NCI-H1092 treated with DMSO at 0.1 percent for 48 hours (cell line): ENCODE results near the gene SRXN1.

ENCODE experiments used
- DNase-seq: peaks from one replicate; lab custom pipeline; 2025; lab: John Stamatoyannopoulos, UW

Gene SRXN1

GRCh38 chr20:635893-636338 lies 17.1 kb downstream of the SRXN1 start:
- no peak for DNase-seq

- DNase-seq = no peak
These were observed 17.7 kb downstream of the SRXN1 start for GRCh38 chr20:635028-635892.

- no peak for DNase-seq
These were observed 18.7 kb downstream of the SRXN1 start for GRCh38 chr20:634148-634925.

- DNase-seq = no peak
These were observed 21.9 kb downstream of the SRXN1 start for GRCh38 chr20:631101-631500.

- no peak for DNase-seq
These were observed 26.4 kb downstream of the SRXN1 start for GRCh38 chr20:626579-626978.

- no peak for DNase-seq
These were observed 27.6 kb downstream of the SRXN1 start for GRCh38 chr20:625360-625932.

GRCh38 chr20:623704-624103 lies 29.3 kb downstream of the SRXN1 start:
- DNase-seq = no peak

GRCh38 chr20:623021-623420 lies 30.0 kb downstream of the SRXN1 start:
- no peak for DNase-seq

GRCh38 chr20:622161-622560 lies 30.8 kb downstream of the SRXN1 start:
- DNase-seq = no peak

GRCh38 chr20:621125-621756 lies 31.8 kb downstream of the SRXN1 start:
- no peak for DNase-seq

- no peak for DNase-seq
These were observed 32.8 kb downstream of the SRXN1 start for GRCh38 chr20:620246-620645.

- no peak for DNase-seq
These were observed 34.0 kb downstream of the SRXN1 start for GRCh38 chr20:618980-619379.

GRCh38 chr20:617934-618690 lies 34.9 kb downstream of the SRXN1 start:
- no peak for DNase-seq

- no peak for DNase-seq
These were observed 37.5 kb downstream of the SRXN1 start for GRCh38 chr20:615514-615913.

- no peak for DNase-seq
These were observed 41.2 kb downstream of the SRXN1 start for GRCh38 chr20:611843-612185.

GRCh38 chr20:611047-611842 lies 41.8 kb downstream of the SRXN1 start:
- no peak for DNase-seq

GRCh38 chr20:610130-611046 lies 42.6 kb downstream of the SRXN1 start, which contains the start of gene TCF15:
TSS of gene TCF15 (minus strand) at chr20:610309. CDS start at chr20:610237, 72 bp downstream.
- no peak for DNase-seq

- DNase-seq = no peak
These were observed 43.5 kb downstream of the SRXN1 start for GRCh38 chr20:609371-609964.

GRCh38 chr20:608970-609369 lies 44.0 kb downstream of the SRXN1 start:
- no peak for DNase-seq
